ENCODE results near the gene CLVS2.

Gene CLVS2

GRCh38 chr6:123055256-123055655, 59.2 kb downstream of the CLVS2 start:
- no peak for DNase-seq (ENCODE audit: extremely low spot score)
- CTCF ChIA-PET = interaction anchor here (0.7 kb wide), 1 partner anchor 285 kb away, joined by 3 read pairs; no protein-coding TSS in a partner anchor
- POLR2A ChIA-PET = no interaction called here
- TF ChIP-seq FOXK2 (IDR thresholded peaks at IDR 0.05) (no peak), FOXM1 (IDR thresholded peaks at IDR 0.05; ENCODE audit: borderline replicate concordance) (no peak), NFRKB (IDR thresholded peaks at IDR 0.05) (no peak), SUZ12 (IDR thresholded peaks at IDR 0.05) (no peak), SP1 (IDR thresholded peaks at IDR 0.05) (no peak), HDGF (IDR thresholded peaks at IDR 0.05; ENCODE audit: borderline replicate concordance) (no peak), FOXA1 (IDR thresholded peaks at IDR 0.05) (no peak), BHLHE40 (IDR thresholded peaks at IDR 0.05; ENCODE audit: borderline replicate concordance) (no peak), ELF4 (IDR thresholded peaks at IDR 0.05) (no peak), ARNT (IDR thresholded peaks at IDR 0.05) (no peak)

GRCh38 chr6:123062670-123063069, 66.6 kb downstream of the CLVS2 start:
- ChIA-PET POLR2A (no interaction called here), CTCF (no interaction called here)
- DNase-seq (ENCODE audit: extremely low spot score) = no peak
- TF ChIP-seq LEF1 (IDR thresholded peaks at IDR 0.05; ENCODE audit: borderline replicate concordance) = no peak
- no peak for TF ChIP-seq ZNF384 (IDR thresholded peaks at IDR 0.05)

GRCh38 chr6:123064038-123064437, 68.0 kb downstream of the CLVS2 start:
- ChIA-PET CTCF (no interaction called here), POLR2A (no interaction called here)
- TF ChIP-seq FOXA1 (IDR thresholded peaks at IDR 0.05) (no peak), ELF4 (IDR thresholded peaks at IDR 0.05) (no peak), LEF1 (IDR thresholded peaks at IDR 0.05; ENCODE audit: borderline replicate concordance) (no peak), TARDBP (IDR thresholded peaks at IDR 0.05) (no peak), ARNT (IDR thresholded peaks at IDR 0.05) (no peak), SUZ12 (IDR thresholded peaks at IDR 0.05) (no peak), SP1 (IDR thresholded peaks at IDR 0.05) (no peak), NFRKB (IDR thresholded peaks at IDR 0.05) (no peak)
- no peak for DNase-seq (ENCODE audit: extremely low spot score)

GRCh38 chr6:123074616-123075015, 78.6 kb downstream of the CLVS2 start:
- no peak for DNase-seq (ENCODE audit: extremely low spot score)
- CTCF ChIA-PET = no interaction called here
- POLR2A ChIA-PET = no interaction called here

GRCh38 chr6:123085403-123085802, 89.4 kb downstream of the CLVS2 start:
- CTCF ChIA-PET = no interaction called here
- POLR2A ChIA-PET = no interaction called here
- TF ChIP-seq FOXA1 (IDR thresholded peaks at IDR 0.05) (no peak), NFRKB (IDR thresholded peaks at IDR 0.05) (no peak), FOXK2 (IDR thresholded peaks at IDR 0.05) (no peak), L3MBTL2 (conservative IDR thresholded peaks at IDR 0.05) (no peak), ARNT (IDR thresholded peaks at IDR 0.05) (no peak), CTBP1 (IDR thresholded peaks at IDR 0.05; ENCODE audit: borderline replicate concordance) (no peak)
- no peak for DNase-seq (ENCODE audit: extremely low spot score)

More at GRCh38 chr6:123074616-123075015, 78.6 kb downstream of the CLVS2 start:
- TF ChIP-seq SUZ12 (IDR thresholded peaks at IDR 0.05) (no peak), CTBP1 (IDR thresholded peaks at IDR 0.05; ENCODE audit: borderline replicate concordance) (no peak), PKNOX1 (IDR thresholded peaks at IDR 0.05) (no peak), FOXK2 (IDR thresholded peaks at IDR 0.05) (no peak), FOXM1 (IDR thresholded peaks at IDR 0.05; ENCODE audit: borderline replicate concordance) (no peak), HDGF (IDR thresholded peaks at IDR 0.05; ENCODE audit: borderline replicate concordance) (no peak), LEF1 (IDR thresholded peaks at IDR 0.05; ENCODE audit: borderline replicate concordance) (no peak), ELF4 (IDR thresholded peaks at IDR 0.05) (no peak), FOXA1 (IDR thresholded peaks at IDR 0.05) (no peak), SP1 (IDR thresholded peaks at IDR 0.05) (no peak), ZNF384 (IDR thresholded peaks at IDR 0.05) (no peak), NFRKB (IDR thresholded peaks at IDR 0.05) (no peak), ARNT (IDR thresholded peaks at IDR 0.05) (no peak), BHLHE40 (IDR thresholded peaks at IDR 0.05; ENCODE audit: borderline replicate concordance) (no peak), TARDBP (IDR thresholded peaks at IDR 0.05) (no peak), L3MBTL2 (conservative IDR thresholded peaks at IDR 0.05) (no peak)

GRCh38 chr6:123089226-123089625, 93.2 kb downstream of the CLVS2 start:
- ChIA-PET CTCF (no interaction called here), POLR2A (no interaction called here)
- TF ChIP-seq LEF1 (IDR thresholded peaks at IDR 0.05; ENCODE audit: borderline replicate concordance) = no peak
- TF ChIP-seq L3MBTL2 (conservative IDR thresholded peaks at IDR 0.05) = no peak
- TF ChIP-seq ELF4 (IDR thresholded peaks at IDR 0.05) = no peak
- no peak for TF ChIP-seq FOXK2 (IDR thresholded peaks at IDR 0.05)
- no peak for TF ChIP-seq NFRKB (IDR thresholded peaks at IDR 0.05)
- no peak for TF ChIP-seq ARNT (IDR thresholded peaks at IDR 0.05)
- no peak for TF ChIP-seq SP1 (IDR thresholded peaks at IDR 0.05)
- no peak for TF ChIP-seq BHLHE40 (IDR thresholded peaks at IDR 0.05; ENCODE audit: borderline replicate concordance)
- TF ChIP-seq FOXA1 (IDR thresholded peaks at IDR 0.05) = no peak
- no peak for TF ChIP-seq TARDBP (IDR thresholded peaks at IDR 0.05)
- TF ChIP-seq ZNF384 (IDR thresholded peaks at IDR 0.05) = no peak
- TF ChIP-seq PKNOX1 (IDR thresholded peaks at IDR 0.05) = no peak
- no peak for TF ChIP-seq CTBP1 (IDR thresholded peaks at IDR 0.05; ENCODE audit: borderline replicate concordance)
- no peak for DNase-seq (ENCODE audit: extremely low spot score)

- DNase-seq (ENCODE audit: extremely low spot score) = peak; percentile 12
- POLR2A ChIA-PET = no interaction called here
- TF ChIP-seq ARNT (IDR thresholded peaks at IDR 0.05) (no peak), SP1 (IDR thresholded peaks at IDR 0.05) (no peak), ELF4 (IDR thresholded peaks at IDR 0.05) (no peak), SUZ12 (IDR thresholded peaks at IDR 0.05) (no peak), PKNOX1 (IDR thresholded peaks at IDR 0.05) (peak; percentile 90), NFRKB (IDR thresholded peaks at IDR 0.05) (no peak), HDGF (IDR thresholded peaks at IDR 0.05; ENCODE audit: borderline replicate concordance) (no peak)
- CTCF ChIA-PET = interaction anchor here (0.7 kb wide), 1 partner anchor 625 kb away, joined by 6 read pairs; no protein-coding TSS in a partner anchor
Measured at GRCh38 chr6:123091091-123091895, 95.3 kb downstream of the CLVS2 start.
